Thyroid gland (tissue), 4 donors: ENCODE measurements around the gene WDR4. TPM values are rescaled to one million over a fixed set of nuclear protein-coding genes. Genes with fewer than 3 reads are reported as not detected.

Experiments
- DNase-seq, 2 donors: peaks; one replicate each; pipeline ENCODE4 v3.0.0-alpha.2; 2019
- H3K27ac ChIP-seq, 3 donors: fragments of 200-600 bp; sonication (generic); 1 replicate in 2 of 3; 2 replicates in 1 of 3; pipeline ENCODE4 v1.5.1; 2016 to 2019; ENCODE audit warnings: mild to moderate bottlenecking in 1 of 3, moderate library complexity in 1 of 3
- H3K27me3 ChIP-seq: fragments of 200-600 bp; sonication (generic); one replicate; pipeline ENCODE4 v1.5.1; 2019
- H3K36me3 ChIP-seq, 2 donors: fragments of 200-600 bp; sonication (generic); one replicate each; pipeline ENCODE4 v1.5.1; 2016 to 2019
- H3K4me1 ChIP-seq, 2 donors: fragments of 200-600 bp; sonication (generic); one replicate each; pipeline ENCODE4 v1.5.1; 2017 to 2019
- H3K4me3 ChIP-seq, 3 donors: fragments of 200-600 bp; sonication (generic); replicated peaks in 1 of 3; 1 replicate in 2 of 3; 2 replicates in 1 of 3; pipeline ENCODE4 v1.5.1; 2016; ENCODE audit warnings: mild to moderate bottlenecking in 1 of 3
- H3K9me3 ChIP-seq: fragments of 200-600 bp; sonication (generic); one replicate; pipeline ENCODE4 v1.5.1; 2017
- CTCF ChIP-seq, 6 experiments: fragments of 200-600 bp in 3 of 6; fragments of 450-650 bp in 3 of 6; sonication (generic) in 3 of 6; IDR thresholded peaks; one replicate each; pipeline ENCODE4 v1.5.1; 2016 to 2019; ENCODE audit warnings: antibody characterized with exemption in 6 of 6, mild to moderate bottlenecking in 2 of 6, inconsistent platforms in 1 of 6, moderate library complexity in 1 of 6
- POLR2A ChIP-seq, 2 donors: fragments of 450-650 bp; IDR thresholded peaks; one replicate each; pipeline ENCODE4 v1.6.1; 2017; ENCODE audit warnings: antibody characterized with exemption in 2 of 2, mild to moderate bottlenecking in 2 of 2, moderate library complexity in 1 of 2
- WGBS, 2 donors: methylation state at CpG; one replicate each; pipeline ENCODE4 v1.1.5; 2017; 5-methylcytosine and 5-hydroxymethylcytosine counted together
- intact Hi-C: fragments of 100-400 bp; cut with DNase I; formaldehyde crosslinking; loops from one replicate; pipeline ENCODE4 v1.15.1; 2023
- total RNA-seq, 4 donors: library from RNA; depleted of rRNA; stranded (reverse); fragments of >200 nt; gene quantifications; one replicate each; pipeline ENCODE4 v1.2.3, GENCODE V29; 2016

WDR4 gene
- total RNA-seq, 4 donors from 2014 or later: 8.1 to 13.2 (median 10.9) TPM

DNA sequence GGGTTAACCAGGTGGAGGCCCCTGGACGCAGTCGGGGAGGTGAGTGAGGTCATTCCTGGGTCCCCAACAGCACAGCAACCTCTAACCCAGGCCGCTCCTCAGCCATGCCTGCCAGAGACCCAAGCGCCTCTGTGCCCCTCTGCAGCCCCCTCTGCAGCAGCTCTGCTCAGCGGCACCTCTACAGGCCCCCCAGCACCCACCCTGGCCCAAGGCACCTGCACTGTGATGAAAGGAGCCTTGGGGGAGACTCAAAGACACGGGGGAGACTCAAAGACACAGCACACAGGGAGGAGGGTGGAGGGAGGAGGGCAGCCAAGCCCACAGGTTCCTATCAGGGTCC, 19.5 kb downstream of the WDR4 start:
- no peak for TF ChIP-seq CTCF (IDR thresholded peaks at IDR 0.05)
- TF ChIP-seq POLR2A (IDR thresholded peaks at IDR 0.05): no peak
- intact Hi-C loops: no loop called here
- 93 to 94% methylated on average over 2 to 6 of the region's 6 CpGs for WGBS, 2 donors
- no peaks in the 10 kb centered on the region for H3K27me3 ChIP-seq
- no peak overlapping the region for H3K4me3 ChIP-seq
- H3K9me3 ChIP-seq: no peaks in the 10 kb centered on the region
- H3K36me3 ChIP-seq: peaks cover 17 to 26% of the 10 kb centered on the region in 2 donors
- no peak overlapping the region for H3K27ac ChIP-seq
- DNase-seq: no peak
- H3K4me1 ChIP-seq: peaks cover 14 to 15% of the 10 kb centered on the region in 2 donors

DNA sequence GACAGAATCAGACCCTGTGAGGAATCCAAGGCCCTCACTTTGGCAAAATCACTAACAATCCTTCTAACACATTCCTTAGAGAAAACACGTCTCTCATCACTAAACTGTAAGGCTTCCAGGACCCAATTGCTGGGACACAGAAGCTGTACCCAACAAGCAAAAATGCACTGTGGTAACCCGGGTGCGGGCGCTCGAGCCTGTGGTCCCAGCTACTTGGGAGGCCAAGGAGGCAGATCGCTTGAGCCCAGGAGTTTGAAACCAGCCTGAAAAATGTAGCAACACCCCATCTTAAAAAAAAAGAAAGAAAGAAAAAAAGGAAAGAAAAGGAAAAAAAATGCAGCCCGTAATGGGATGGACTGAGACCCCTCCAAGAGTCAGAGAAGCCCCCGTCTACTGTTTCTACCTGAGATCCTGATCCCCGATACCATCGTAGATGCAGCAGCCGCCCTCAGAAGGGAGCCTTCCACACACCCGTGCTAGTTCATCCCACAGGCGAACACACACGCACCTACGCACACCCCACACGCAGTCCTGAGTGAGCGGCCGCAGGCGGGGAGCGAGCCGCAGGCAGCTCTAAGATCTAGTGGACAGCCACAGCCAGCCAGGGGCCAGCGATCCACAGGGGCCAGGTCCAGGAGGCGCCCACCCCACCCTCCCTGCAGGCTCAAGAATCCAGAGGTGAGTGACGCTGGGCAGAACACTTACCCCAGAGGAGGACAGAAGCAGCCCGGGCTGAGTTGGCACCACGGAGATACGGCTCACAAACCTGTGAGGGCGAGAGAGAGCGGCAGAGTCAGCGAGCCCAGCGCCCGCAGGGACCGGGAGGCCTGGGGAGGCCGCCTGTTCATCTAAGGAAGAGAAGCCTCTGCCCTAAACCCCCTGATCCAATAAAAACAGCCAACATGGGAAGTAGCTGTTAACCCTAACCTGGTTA, 20.1 kb downstream of the WDR4 start:
- peaks cover 20 to 32% of the 10 kb centered on the region in 2 donors for H3K36me3 ChIP-seq
- no peak overlapping the region for H3K4me3 ChIP-seq
- H3K27ac ChIP-seq: no peak overlapping the region
- intact Hi-C loops: no loop called here
- peaks cover 16 to 17% of the 10 kb centered on the region in 2 donors for H3K4me1 ChIP-seq
- WGBS, 2 donors: 94 to 95% methylated on average over 33 to 34 of the region's 34 CpGs
- H3K27me3 ChIP-seq: no peaks in the 10 kb centered on the region
- no peaks in the 10 kb centered on the region for H3K9me3 ChIP-seq
- DNase-seq: no peak
- no peak for TF ChIP-seq CTCF (IDR thresholded peaks at IDR 0.05)
- no peak for TF ChIP-seq POLR2A (IDR thresholded peaks at IDR 0.05)

GRCh38 chr21:42858185-42858847, 21.0 kb downstream of the WDR4 start:
- H3K4me3 ChIP-seq: no peak overlapping the region
- no peaks in the 10 kb centered on the region for H3K9me3 ChIP-seq
- H3K4me1 ChIP-seq: peaks cover 16 to 17% of the 10 kb centered on the region in 2 donors
- no peak overlapping the region for H3K27ac ChIP-seq
- no peak for DNase-seq
- no peaks in the 10 kb centered on the region for H3K27me3 ChIP-seq
- H3K36me3 ChIP-seq: peaks cover 29 to 36% of the 10 kb centered on the region in 2 donors
- WGBS, 2 donors: 90 to 93% methylated on average over 19 of the region's 19 CpGs
- TF ChIP-seq CTCF (IDR thresholded peaks at IDR 0.05) (no peak), POLR2A (IDR thresholded peaks at IDR 0.05) (no peak)
- intact Hi-C loops: no loop called here

DNA sequence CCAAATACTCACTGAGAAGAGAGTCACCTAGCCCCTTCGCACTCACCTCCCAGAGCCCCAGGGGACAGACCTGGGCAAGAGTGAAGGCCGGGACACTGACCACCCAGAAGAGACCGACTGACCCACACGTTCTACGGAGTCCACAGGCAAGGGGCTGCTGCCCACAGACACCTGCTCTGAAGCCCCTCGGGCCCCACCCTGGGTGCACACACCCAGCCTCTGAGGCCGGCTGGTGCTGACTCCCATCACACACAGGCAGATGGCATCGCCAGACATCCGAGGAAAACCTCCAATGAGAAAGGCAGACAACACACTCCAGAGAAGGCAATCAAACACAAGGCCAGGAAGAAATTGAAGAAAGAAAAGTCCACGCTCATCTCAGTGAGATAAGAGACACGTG, 22.1 kb downstream of the WDR4 start:
- Histone ChIP-seq H3K9me3 (no peaks in the 10 kb centered on the region), H3K36me3 (peaks cover 33 to 40% of the 10 kb centered on the region in 2 donors), H3K27ac (no peak overlapping the region), H3K27me3 (no peaks in the 10 kb centered on the region), H3K4me3 (no peak overlapping the region), H3K4me1 (peaks cover 16 to 17% of the 10 kb centered on the region in 2 donors)
- intact Hi-C loops: no loop called here
- 91 to 95% methylated on average over 9 to 11 of the region's 11 CpGs for WGBS, 2 donors
- no peak for TF ChIP-seq POLR2A (IDR thresholded peaks at IDR 0.05)
- no peak for TF ChIP-seq CTCF (IDR thresholded peaks at IDR 0.05)
- DNase-seq: no peak

- H3K36me3 ChIP-seq: peaks cover 39 to 49% of the 10 kb centered on the region in 2 donors
- H3K4me1 ChIP-seq: peaks cover 16 to 17% of the 10 kb centered on the region in 2 donors
- H3K4me3 ChIP-seq: no peak overlapping the region
- no peaks in the 10 kb centered on the region for H3K9me3 ChIP-seq
- H3K27me3 ChIP-seq: no peaks in the 10 kb centered on the region
- peak overlapping the region; percentile 56 to 68 (median 66) for H3K27ac ChIP-seq
- peak in 4 of 6 experiments; percentile 42 to 77 (median 54) for TF ChIP-seq CTCF (IDR thresholded peaks at IDR 0.05)
- TF ChIP-seq POLR2A (IDR thresholded peaks at IDR 0.05): no peak
- intact Hi-C loops: no loop called here
- DNase-seq: peak; percentile 78 to 90
- 44 to 53% methylated on average over 18 of the region's 18 CpGs for WGBS, 2 donors
Measured at GRCh38 chr21:42855937-42856335, 23.4 kb downstream of the WDR4 start.
